H1 (cell line): ENCODE measurements around the gene KRT9. TPM values are rescaled to one million over a fixed set of nuclear protein-coding genes. Genes with fewer than 3 reads are reported as not detected.

Source experiments
- CTCF ChIA-PET: fragments of 300-600 bp; sonication (Branson Sonifier 250); formaldehyde crosslinking; loops from one replicate; lab custom pipeline; 2021; ENCODE audit not compliant: partially characterized antibody; lab: Charles Lee
- POLR2A ChIA-PET: fragments of 300-600 bp; sonication (Branson Sonifier 250); formaldehyde crosslinking; loops from one replicate; lab custom pipeline; 2021; ENCODE audit warnings: inconsistent platforms; ENCODE audit not compliant: partially characterized antibody; lab: Charles Lee
- DNase-seq, 2 experiments: peaks; one replicate each; pipeline versions ENCODE4 v3.0.0 to v3.0.0-alpha.2; 2010 to 2022; ENCODE audit warnings: low spot score in 2 of 2, low read depth in 1 of 2, mixed read lengths in 1 of 2
- FAIRE-seq: peaks from 2 replicates; lab custom pipeline; 2011; peaks lifted over from hg19 to GRCh38; lab: Jason Lieb, UNC
- H2AFZ ChIP-seq: 2 replicates; pipeline ENCODE4 v1.8.1; 2012; ENCODE audit warnings: low read length, inconsistent platforms
- H2AK5ac ChIP-seq: 2 replicates; pipeline ENCODE4 v1.6.1; 2013; ENCODE audit warnings: low read depth, low read length
- H2BK120ac ChIP-seq: replicated peaks from 2 replicates; pipeline ENCODE3; 2013; ENCODE audit warnings: low read depth, low read length, inconsistent platforms
- H2BK12ac ChIP-seq: 2 replicates; pipeline ENCODE4 v1.6.1; 2013; ENCODE audit warnings: low read depth, low read length
- H2BK15ac ChIP-seq: 2 replicates; pipeline ENCODE4 v1.6.1; 2013; ENCODE audit warnings: low read length
- H2BK20ac ChIP-seq: 2 replicates; pipeline ENCODE4 v1.6.1; 2013; ENCODE audit warnings: low read length
- H2BK5ac ChIP-seq: 2 replicates; pipeline ENCODE4 v1.6.1; 2013; ENCODE audit warnings: low read depth, low read length
- H3K14ac ChIP-seq: 2 replicates; pipeline ENCODE4 v1.6.1; 2013; ENCODE audit warnings: inconsistent platforms; ENCODE audit not compliant: insufficient read length
- H3K18ac ChIP-seq: 2 replicates; pipeline ENCODE4 v1.6.1; 2013; ENCODE audit warnings: low read length; ENCODE audit errors: extremely low read depth
- H3K23ac ChIP-seq: 2 replicates; pipeline ENCODE4 v1.6.1; 2013; ENCODE audit warnings: inconsistent platforms; ENCODE audit not compliant: insufficient read length
- H3K23me2 ChIP-seq: 2 replicates; pipeline ENCODE4 v1.6.1; 2013; ENCODE audit warnings: low read depth, low read length
- H3K27ac ChIP-seq: 2 replicates; pipeline ENCODE4 v1.6.1; 2011; ENCODE audit warnings: low read depth, low read length, inconsistent platforms
- H3K27me3 ChIP-seq, 4 experiments: replicated peaks in 1 of 4; 1 replicate in 1 of 4; 2 replicates in 3 of 4; pipeline versions ENCODE4 v1.6.1 to v1.8.1; 2011 to 2013; ENCODE audit warnings: low read length in 3 of 4, mild to moderate bottlenecking in 3 of 4, inconsistent platforms in 2 of 4, mixed read lengths in 2 of 4, moderate library complexity in 1 of 4; ENCODE audit not compliant: control insufficient read depth in 3 of 4, insufficient read depth in 3 of 4; ENCODE audit errors: extremely low read depth in 1 of 4
- H3K36me3 ChIP-seq, 4 experiments: 2 replicates each; pipeline versions ENCODE4 v1.6.1 to v1.8.1; 2011 to 2013; ENCODE audit warnings: mild to moderate bottlenecking in 4 of 4, low read length in 3 of 4, moderate library complexity in 2 of 4, control low read depth in 1 of 4, inconsistent platforms in 1 of 4; ENCODE audit not compliant: insufficient read depth in 4 of 4, control insufficient read depth in 2 of 4
- H3K4ac ChIP-seq: replicated peaks from 2 replicates; pipeline ENCODE3; 2013; ENCODE audit warnings: low read length, low read depth, mixed read lengths, inconsistent platforms; ENCODE audit not compliant: insufficient read length
- H3K4me1 ChIP-seq, 4 experiments: replicated peaks in 1 of 4; 1 replicate in 1 of 4; 2 replicates in 3 of 4; pipeline versions ENCODE4 v1.6.1 to v1.8.1; 2011 to 2013; ENCODE audit warnings: low read length in 3 of 4, inconsistent platforms in 2 of 4, mixed read lengths in 1 of 4; ENCODE audit not compliant: insufficient read depth in 4 of 4, control insufficient read depth in 3 of 4
- H3K4me2 ChIP-seq, 2 experiments: 2 replicates each; pipeline versions ENCODE4 v1.6.1 to v1.8.1; 2011 to 2013; ENCODE audit warnings: low read depth in 2 of 2, low read length in 2 of 2, control low read depth in 1 of 2, inconsistent platforms in 1 of 2, mild to moderate bottlenecking in 1 of 2; ENCODE audit not compliant: insufficient read depth in 1 of 2
- H3K4me3 ChIP-seq, 4 experiments: fragments of 200-600, 300-600 bp in 1 of 4; sonication (generic), shearing (Covaris generic), sonication (Bioruptor Twin) in 1 of 4; 2 replicates each; pipeline versions ENCODE4 v1.5.1 to v1.8.1; 2011 to 2016; ENCODE audit warnings: low read length in 4 of 4, low read depth in 3 of 4, control low read depth in 2 of 4, inconsistent platforms in 2 of 4, mild to moderate bottlenecking in 2 of 4, mixed read lengths in 1 of 4, moderate library complexity in 1 of 4; ENCODE audit not compliant: insufficient read depth in 2 of 4; ENCODE audit errors: extremely low read depth in 1 of 4
- H3K56ac ChIP-seq: replicated peaks from 2 replicates; pipeline ENCODE3; 2013; ENCODE audit warnings: low read depth, mild to moderate bottlenecking, mixed read lengths, low read length, inconsistent platforms; ENCODE audit not compliant: insufficient read length
- H3K79me1 ChIP-seq: 2 replicates; pipeline ENCODE4 v1.6.1; 2013; ENCODE audit warnings: low read depth, low read length, control low read depth
- H3K79me2 ChIP-seq, 2 experiments: 2 replicates each; pipeline versions ENCODE4 v1.6.1 to v1.8.1; 2012 to 2013; ENCODE audit warnings: low read length in 2 of 2, mild to moderate bottlenecking in 2 of 2, inconsistent platforms in 1 of 2; ENCODE audit not compliant: insufficient read depth in 2 of 2, control insufficient read depth in 1 of 2
- H3K9ac ChIP-seq, 4 experiments: replicated peaks in 1 of 4; 1 replicate in 1 of 4; 2 replicates in 3 of 4; pipeline versions ENCODE4 v1.6.1 to v1.8.1; 2011 to 2013; ENCODE audit warnings: low read depth in 3 of 4, low read length in 3 of 4, control low read depth in 2 of 4, mild to moderate bottlenecking in 2 of 4, moderate library complexity in 2 of 4, inconsistent platforms in 1 of 4; ENCODE audit errors: extremely low read depth in 1 of 4
- H3K9me3 ChIP-seq, 2 experiments: 2 replicates each; pipeline versions ENCODE4 v1.6.1 to v1.8.1; 2012 to 2013; ENCODE audit warnings: mild to moderate bottlenecking in 2 of 2, moderate library complexity in 2 of 2, control low read depth in 1 of 2, inconsistent platforms in 1 of 2, low read depth in 1 of 2, low read length in 1 of 2, mixed read lengths in 1 of 2; ENCODE audit not compliant: insufficient read depth in 2 of 2
- H4K20me1 ChIP-seq, 2 experiments: replicated peaks in 1 of 2; 2 replicates each; pipeline versions ENCODE3 to v1.8.1; 2011 to 2013; ENCODE audit warnings: inconsistent platforms in 2 of 2, low read length in 2 of 2, mild to moderate bottlenecking in 1 of 2; ENCODE audit not compliant: insufficient read depth in 2 of 2, control insufficient read depth in 1 of 2
- H4K5ac ChIP-seq: 2 replicates; pipeline ENCODE4 v1.6.1; 2013; ENCODE audit warnings: low read length, low read depth, mixed read lengths, inconsistent platforms; ENCODE audit not compliant: insufficient read length
- H4K8ac ChIP-seq: 2 replicates; pipeline ENCODE4 v1.8.0; 2013; ENCODE audit warnings: mild to moderate bottlenecking, moderate library complexity, low read length, inconsistent platforms; ENCODE audit not compliant: insufficient read depth; ENCODE audit errors: extremely low read depth
- H4K91ac ChIP-seq: replicated peaks from 2 replicates; pipeline ENCODE3; 2013; ENCODE audit warnings: low read length, mixed read lengths, inconsistent platforms; ENCODE audit not compliant: insufficient read length
- ATF3 ChIP-seq: IDR thresholded peaks from 2 replicates; pipeline ENCODE4 v1.6.1; 2011; ENCODE audit warnings: low read depth, mild to moderate bottlenecking, low read length; ENCODE audit not compliant: insufficient read depth
- BACH1 ChIP-seq: IDR thresholded peaks from 2 replicates; pipeline ENCODE4 v1.6.1; 2012; ENCODE audit warnings: low read length, improper control_type of control experiment
- CBX8 ChIP-seq: fragments of 300-800, 300-1000 bp; sonication (generic); IDR thresholded peaks from 2 replicates; pipeline ENCODE4 v1.7.1; 2016; ENCODE audit warnings: low read depth, low read length, borderline replicate concordance
- KDM1A ChIP-seq: fragments of 200-600, 300-600 bp; sonication (generic); IDR thresholded peaks from 2 replicates; pipeline ENCODE4 v1.7.1; 2016; ENCODE audit warnings: mild to moderate bottlenecking, low read length, borderline replicate concordance
- KDM4A ChIP-seq: IDR thresholded peaks from one replicate; pipeline ENCODE4 v1.7.1; 2012; ENCODE audit warnings: low read depth, mild to moderate bottlenecking, moderate library complexity, low read length, inconsistent platforms; ENCODE audit not compliant: severe bottlenecking
- NANOG ChIP-seq: IDR thresholded peaks from 2 replicates; pipeline ENCODE4 v1.6.1; 2011; ENCODE audit warnings: low read length, low read depth, mild to moderate bottlenecking, inconsistent platforms; ENCODE audit not compliant: insufficient read depth, poor library complexity, severe bottlenecking
- POU5F1 ChIP-seq: IDR thresholded peaks from 2 replicates; pipeline ENCODE4 v1.6.1; 2011; ENCODE audit warnings: low read depth, mild to moderate bottlenecking, low read length, moderate library complexity
- RAD21 ChIP-seq, 2 experiments: IDR thresholded peaks in 1 of 2; conservative IDR thresholded peaks in 1 of 2; 2 replicates each; pipeline ENCODE4 v1.6.1; 2011; ENCODE audit warnings: low read depth in 2 of 2, low read length in 2 of 2, improper control_type of control experiment in 1 of 2, inconsistent platforms in 1 of 2, mild to moderate bottlenecking in 1 of 2, moderate library complexity in 1 of 2
- RXRA ChIP-seq: IDR thresholded peaks from 2 replicates; pipeline ENCODE4 v1.6.1; 2011; ENCODE audit warnings: low read depth, mild to moderate bottlenecking, low read length, moderate library complexity; ENCODE audit not compliant: insufficient read depth
- SIX5 ChIP-seq: IDR thresholded peaks from 2 replicates; pipeline ENCODE4 v1.6.1; 2011; ENCODE audit warnings: mild to moderate bottlenecking, low read depth, low read length
- SP1 ChIP-seq: IDR thresholded peaks from 2 replicates; pipeline ENCODE4 v1.6.1; 2011; ENCODE audit warnings: low read depth, low read length
- SP2 ChIP-seq: IDR thresholded peaks from 2 replicates; pipeline ENCODE4 v1.6.1; 2012; ENCODE audit warnings: mild to moderate bottlenecking, low read length, inconsistent platforms
- TBP ChIP-seq: IDR thresholded peaks from 2 replicates; pipeline ENCODE4 v1.6.1; 2011; ENCODE audit warnings: low read depth, low read length, improper control_type of control experiment
- TCF12 ChIP-seq: IDR thresholded peaks from 2 replicates; pipeline ENCODE4 v1.6.1; 2011; ENCODE audit warnings: low read depth, mild to moderate bottlenecking, low read length
- WGBS, 2 experiments: shearing (Covaris generic) in 1 of 2; methylation state at CpG; one replicate each; pipeline versions ENCODE4 v1.1.6 to v1.1.7; 2013 to 2015; ENCODE audit warnings: low lambda C conversion rate in 2 of 2, mixed read lengths in 2 of 2, inconsistent platforms in 1 of 2, low coverage in 1 of 2, missing lambda C conversion rate in 1 of 2; ENCODE audit not compliant: insufficient replicate concordance in 2 of 2, insufficient coverage in 1 of 2, insufficient read length in 1 of 2; ENCODE audit errors: extremely low coverage in 1 of 2, missing lambda C conversion rate in 1 of 2; 5-methylcytosine and 5-hydroxymethylcytosine counted together
- polyA plus RNA-seq, 7 experiments: library from polyadenylated mRNA; depleted of rRNA in 3 of 7; stranded (reverse) in 5 of 7; unstranded in 2 of 7; fragments of >200 nt in 5 of 7; fragments of 200-250 nt in 2 of 7; gene quantifications; 1 replicate in 5 of 7; 2 replicates in 1 of 7; 4 replicates in 1 of 7; pipeline versions ENCODE4 v1.2.1 to v1.2.3, GENCODE V29; 2011 to 2013; ENCODE audit warnings: missing spikeins in 2 of 7, mixed read lengths in 2 of 7
- total RNA-seq: library from RNA; stranded (reverse); fragmentation: NEBNext Ultra II Directional; extraction: Animal tissue kit (Norgen Biotek cat#: 25700); gene quantifications from 2 replicates; pipeline ENCODE4 v1.2.1, GENCODE V29; 2021

The KRT9 gene
- total and polyA plus RNA-seq, 2 of the 8 experiments (the other 6 are each of a cell fraction or from before 2014, with no cell fraction given), result not detected

DNA sequence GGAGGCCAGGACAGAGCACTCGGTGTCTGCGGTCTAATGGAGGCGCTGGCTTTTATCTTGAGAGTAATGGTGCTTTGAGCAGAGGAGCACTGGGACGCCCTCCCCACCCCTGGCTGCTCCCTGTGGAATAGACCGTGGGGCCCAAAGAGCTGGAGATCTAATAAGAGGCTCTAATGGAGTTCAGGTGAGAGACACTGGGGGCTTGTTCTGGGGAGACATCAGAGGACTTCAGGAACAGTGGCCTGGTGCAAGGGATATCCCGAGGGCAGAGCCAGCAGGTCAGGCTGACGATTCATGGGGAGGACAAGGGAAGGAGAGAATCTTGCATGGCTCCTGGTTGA lies 34.3 kb downstream of the KRT9 start:
- H3K4ac ChIP-seq, result no peak overlapping the region
- no peak overlapping the region for H2BK5ac ChIP-seq
- no peak overlapping the region for H2AK5ac ChIP-seq
- DNase-seq, result no peak
- no peak overlapping the region for H3K4me3 ChIP-seq
- no peaks in the 10 kb centered on the region for H3K79me1 ChIP-seq
- POLR2A ChIA-PET, result interaction anchor here (1.4 to 16.2 kb wide), 2 partner anchors 11 to 12 kb away, joined by 5 to 293 read pairs; partner anchors contain the start of gene KRT19
- H2BK12ac ChIP-seq, result no peak overlapping the region
- H3K23me2 ChIP-seq, result no peaks in the 10 kb centered on the region
- H3K27ac ChIP-seq, result no peak overlapping the region
- H2BK20ac ChIP-seq, result 0 out of 2 replicates have a peak overlapping the region, but pooled peaks have one; percentile 32
- H3K23ac ChIP-seq, result no peak overlapping the region
- H3K9ac ChIP-seq, result no peak overlapping the region
- H3K18ac ChIP-seq, result no peak overlapping the region
- CTCF ChIA-PET, result interaction anchor here (0.9 to 5.5 kb wide), 5 partner anchors 11 to 199 kb away, joined by 3 to 48 read pairs (median 3); no protein-coding TSS in a partner anchor
- no peak overlapping the region for H3K4me2 ChIP-seq
- no peaks in the 10 kb centered on the region for H3K36me3 ChIP-seq
- no peak overlapping the region for H2BK15ac ChIP-seq
- H3K9me3 ChIP-seq, result no peaks in the 10 kb centered on the region
- no peak overlapping the region for H3K14ac ChIP-seq
- H4K91ac ChIP-seq, result no peak overlapping the region
- 91% methylated on average over 7 of the region's 7 CpGs; no CpG with 5 or more reads in 1 of the 2 experiments for WGBS, 2 experiments
- no peak for FAIRE-seq
- no peak overlapping the region for H2BK120ac ChIP-seq
- no peaks in the 10 kb centered on the region; a peak in 1 of 7 replicates for H3K27me3 ChIP-seq
- H4K5ac ChIP-seq, result no peak overlapping the region
- H4K20me1 ChIP-seq, result no peaks in the 10 kb centered on the region
- H3K4me1 ChIP-seq, result peaks cover 10 to 23% (median 16%) of the 10 kb centered on the region in 4 experiments
- no peak overlapping the region for H2AFZ ChIP-seq
- no peaks in the 10 kb centered on the region for H3K79me2 ChIP-seq
- no peak overlapping the region for H4K8ac ChIP-seq
- no peak overlapping the region for H3K56ac ChIP-seq
- no peak for TF ChIP-seq POU5F1
- TF ChIP-seq SIX5, result no peak
- no peak for TF ChIP-seq BACH1
- TF ChIP-seq ATF3, result no peak
- no peak for TF ChIP-seq RXRA
- no peak for TF ChIP-seq KDM4A
- no peak for TF ChIP-seq SP2
- TF ChIP-seq RAD21 (IDR thresholded peaks at IDR 0.05 in 1 of 2, conservative IDR thresholded peaks at IDR 0.05 in 1 of 2; ENCODE audit: low read depth in 2 of 2, low read length in 2 of 2), result no peak
- TF ChIP-seq NANOG, result no peak
- TF ChIP-seq CBX8, result no peak
- TF ChIP-seq TBP, result no peak
- TF ChIP-seq SP1, result no peak
- TF ChIP-seq TCF12, result no peak
- TF ChIP-seq KDM1A, result no peak
